Activated T-cell treated with anti-CD3 and anti-CD28 coated beads, Interleukin-2, amount 50 U/mL, for 48 hours (primary cell): ENCODE results near the gene HORMAD2.

Experiments used
- DNase-seq, 2 experiments: peaks; one replicate each; pipeline ENCODE4 v3.0.0-alpha.2; 2020

The HORMAD2 gene

GRCh38 chr22:30079952-30080533 lies at the start of gene HORMAD2:
HORMAD2 (plus strand) TSS chr22:30080464; CDS start chr22:30093953, 13,489 bp downstream.
- DNase-seq = no peak

- DNase-seq = no peak
Observed at GRCh38 chr22:30031328-30031727, 48.9 kb upstream of the HORMAD2 start.

- no peak for DNase-seq
Observed at GRCh38 chr22:30031764-30032455, 48.4 kb upstream of the HORMAD2 start.

- DNase-seq = no peak
Observed at GRCh38 chr22:30033137-30033536, 47.1 kb upstream of the HORMAD2 start.

GRCh38 chr22:30033901-30034300 lies 46.4 kb upstream of the HORMAD2 start:
- DNase-seq = no peak

GRCh38 chr22:30036656-30037055 lies 43.6 kb upstream of the HORMAD2 start:
- no peak for DNase-seq

GRCh38 chr22:30038219-30038618 lies 42.0 kb upstream of the HORMAD2 start:
- no peak for DNase-seq

- no peak for DNase-seq
Observed at GRCh38 chr22:30040499-30041260, 39.6 kb upstream of the HORMAD2 start.

- no peak for DNase-seq
Observed at GRCh38 chr22:30041475-30041874, 38.8 kb upstream of the HORMAD2 start.

GRCh38 chr22:30041881-30042280 lies 38.4 kb upstream of the HORMAD2 start:
- no peak for DNase-seq

- no peak for DNase-seq
Observed at GRCh38 chr22:30043161-30043560, 37.1 kb upstream of the HORMAD2 start.

- DNase-seq = no peak
Observed at GRCh38 chr22:30044369-30044768, 35.9 kb upstream of the HORMAD2 start.

- no peak for DNase-seq
Observed at GRCh38 chr22:30044881-30045493, 35.3 kb upstream of the HORMAD2 start.

- DNase-seq = no peak
Observed at GRCh38 chr22:30045494-30045887, 34.8 kb upstream of the HORMAD2 start.

- DNase-seq = no peak
Observed at GRCh38 chr22:30045901-30046715, 34.2 kb upstream of the HORMAD2 start.

- DNase-seq = no peak
Observed at GRCh38 chr22:30046716-30047363, 33.4 kb upstream of the HORMAD2 start.

GRCh38 chr22:30047364-30047738 lies 32.9 kb upstream of the HORMAD2 start:
- no peak for DNase-seq

GRCh38 chr22:30048681-30049080 lies 31.6 kb upstream of the HORMAD2 start:
- DNase-seq = no peak

- DNase-seq = no peak
Observed at GRCh38 chr22:30054067-30054763, 26.0 kb upstream of the HORMAD2 start.

- DNase-seq = no peak
Observed at GRCh38 chr22:30054764-30055069, 25.5 kb upstream of the HORMAD2 start.

GRCh38 chr22:30056015-30056414 lies 24.2 kb upstream of the HORMAD2 start:
- no peak for DNase-seq

- no peak for DNase-seq
Observed at GRCh38 chr22:30057375-30057774, 22.9 kb upstream of the HORMAD2 start.
